HepG2 (cell line): ENCODE results near the gene CGNL1. TPM values are rescaled to one million over a fixed set of nuclear protein-coding genes. Genes with fewer than 3 reads are reported as not detected.

Source experiments
- BRCA1 ChIP-seq: sonication (generic); formaldehyde crosslinking; IDR thresholded peaks from 2 replicates; pipeline ENCODE4 v1.4.0; 2020; ENCODE audit warnings: missing genetic modification reagents
- ERF ChIP-seq: IDR thresholded peaks from 2 replicates; pipeline ENCODE4 v1.6.1; 2018; ENCODE audit warnings: missing biosample characterization, missing genetic modification reagents
- GLMP ChIP-seq: sonication (generic); formaldehyde crosslinking; IDR thresholded peaks from 2 replicates; pipeline ENCODE4 v1.9.0; 2021; ENCODE audit warnings: missing genetic modification reagents, mild to moderate bottlenecking, borderline replicate concordance
- HOXD1 ChIP-seq: sonication (generic); formaldehyde crosslinking; IDR thresholded peaks from 2 replicates; pipeline ENCODE4 v1.5.0; 2020; ENCODE audit warnings: missing genetic modification reagents
- MTERF4 ChIP-seq: sonication (generic); formaldehyde crosslinking; IDR thresholded peaks from 2 replicates; pipeline ENCODE4 v1.8.0; 2023; ENCODE audit warnings: mild to moderate bottlenecking, missing genetic modification reagents
- NR3C1 ChIP-seq: sonication (generic); formaldehyde crosslinking; IDR thresholded peaks from 2 replicates; pipeline ENCODE4 v1.4.0; 2020; ENCODE audit warnings: missing genetic modification reagents
- POLR2AphosphoS2 ChIP-seq: IDR thresholded peaks from 2 replicates; pipeline ENCODE4 v1.6.1; 2011; ENCODE audit warnings: low read depth, low read length, improper control_type of control experiment
- RBAK ChIP-seq: sonication (generic); formaldehyde crosslinking; IDR thresholded peaks from 2 replicates; pipeline ENCODE4 v1.5.1; 2020; ENCODE audit warnings: mild to moderate bottlenecking, missing genetic modification reagents
- TERF1 ChIP-seq: sonication (generic); formaldehyde crosslinking; IDR thresholded peaks from 2 replicates; pipeline ENCODE4 v1.8.0; 2022; ENCODE audit warnings: mild to moderate bottlenecking, missing genetic modification reagents, moderate library complexity
- TMF1 ChIP-seq: sonication (generic); formaldehyde crosslinking; IDR thresholded peaks from 2 replicates; pipeline ENCODE4 v1.8.1; 2022; ENCODE audit warnings: low read depth, missing genetic modification reagents
- ZFP36 ChIP-seq: fragments of 150-350 bp; IDR thresholded peaks from 2 replicates; pipeline ENCODE4 v1.6.1; 2018; ENCODE audit warnings: borderline replicate concordance, low read length, low read depth; ENCODE audit not compliant: partially characterized antibody
- ZFX ChIP-seq: sonication (generic); formaldehyde crosslinking; IDR thresholded peaks from 2 replicates; pipeline ENCODE4 v1.4.0; 2020; ENCODE audit warnings: mild to moderate bottlenecking, low read depth, missing genetic modification reagents, moderate library complexity
- ZFY ChIP-seq: sonication (generic); formaldehyde crosslinking; IDR thresholded peaks from 2 replicates; pipeline ENCODE4 v1.4.0; 2020; ENCODE audit warnings: missing genetic modification reagents
- ZNF235 ChIP-seq: sonication (generic); formaldehyde crosslinking; IDR thresholded peaks from 2 replicates; pipeline ENCODE4 v1.8.1; 2023; ENCODE audit warnings: mild to moderate bottlenecking, missing genetic modification reagents, borderline replicate concordance
- ZNF543 ChIP-seq: sonication (generic); formaldehyde crosslinking; IDR thresholded peaks from 2 replicates; pipeline ENCODE4 v1.4.0; 2020; ENCODE audit warnings: mild to moderate bottlenecking, missing genetic modification reagents
- ZNF703 ChIP-seq: sonication (generic); formaldehyde crosslinking; IDR thresholded peaks from 2 replicates; pipeline ENCODE4 v1.5.1; 2020; ENCODE audit warnings: missing genetic modification reagents, mild to moderate bottlenecking, moderate library complexity, borderline replicate concordance
- ZNF772 ChIP-seq: sonication (generic); formaldehyde crosslinking; IDR thresholded peaks from 2 replicates; pipeline ENCODE4 v1.5.0; 2020; ENCODE audit warnings: mild to moderate bottlenecking, missing genetic modification reagents
- ZNF777 ChIP-seq: sonication (generic); formaldehyde crosslinking; IDR thresholded peaks from 2 replicates; pipeline ENCODE4 v1.4.0; 2020; ENCODE audit warnings: missing genetic modification reagents
- ZNF839 ChIP-seq: sonication (generic); formaldehyde crosslinking; IDR thresholded peaks from 2 replicates; pipeline ENCODE4 v1.4.0; 2020; ENCODE audit warnings: missing genetic modification reagents, mild to moderate bottlenecking, borderline replicate concordance
- polyA plus RNA-seq, 8 experiments: library from polyadenylated mRNA; depleted of rRNA in 3 of 8; stranded (reverse) in 7 of 8; unstranded in 1 of 8; fragments of >200 nt; fragmentation: Illumina TruSeq in 4 of 8; extraction: Trizol in 4 of 8; gene quantifications; 2 replicates each; pipeline versions ENCODE4 v1.2.1 to v1.2.3, GENCODE V29; 2011 to 2016; ENCODE audit warnings: low read depth in 4 of 8, missing spikeins in 1 of 8, mixed read lengths in 1 of 8; ENCODE audit not compliant: insufficient read depth in 1 of 8
- total RNA-seq, 5 experiments: library from RNA; depleted of rRNA; stranded (reverse); fragments of >200 nt; fragmentation: Illumina TruSeq; extraction: Trizol; gene quantifications; 2 replicates each; pipeline ENCODE4 v1.2.3, GENCODE V29; 2016; ENCODE audit warnings: low read depth in 1 of 5

CGNL1 gene
- total and polyA plus RNA-seq, 2 of the 13 experiments (the other 11 are each of a cell fraction or from before 2014, with no cell fraction given), result 5.6 to 15.6 TPM

- TF ChIP-seq ZNF703 (CRISPR knock-in tag), result no peak
- TF ChIP-seq ZFX (CRISPR knock-in tag), result no peak
- TF ChIP-seq NR3C1 (CRISPR knock-in tag), result no peak
- no peak for TF ChIP-seq ZNF543 (CRISPR knock-in tag)
- no peak for TF ChIP-seq TERF1 (CRISPR knock-in tag)
- TF ChIP-seq ZFY, result no peak
- no peak for TF ChIP-seq MTERF4 (CRISPR knock-in tag)
- TF ChIP-seq ZNF235 (CRISPR knock-in tag), result no peak
- TF ChIP-seq ERF (CRISPR knock-in tag), result no peak
- no peak for TF ChIP-seq BRCA1 (CRISPR knock-in tag)
- no peak for TF ChIP-seq ZNF772 (CRISPR knock-in tag)
- TF ChIP-seq ZNF777 (CRISPR knock-in tag), result no peak
- no peak for TF ChIP-seq POLR2AphosphoS2
- no peak for TF ChIP-seq ZFP36
- TF ChIP-seq HOXD1 (CRISPR knock-in tag), result no peak
- TF ChIP-seq GLMP (CRISPR knock-in tag), result no peak
- TF ChIP-seq ZNF839 (CRISPR knock-in tag), result no peak
- no peak for TF ChIP-seq TMF1 (CRISPR knock-in tag)
- peak; percentile 34; the same call in 1 of the 2 replicates for TF ChIP-seq RBAK (CRISPR knock-in tag)
Observed at GRCh38 chr15:57337868-57338411, 38.4 kb upstream of the CGNL1 start (continued).
